ENCODE data around the gene KRT9.

DNA sequence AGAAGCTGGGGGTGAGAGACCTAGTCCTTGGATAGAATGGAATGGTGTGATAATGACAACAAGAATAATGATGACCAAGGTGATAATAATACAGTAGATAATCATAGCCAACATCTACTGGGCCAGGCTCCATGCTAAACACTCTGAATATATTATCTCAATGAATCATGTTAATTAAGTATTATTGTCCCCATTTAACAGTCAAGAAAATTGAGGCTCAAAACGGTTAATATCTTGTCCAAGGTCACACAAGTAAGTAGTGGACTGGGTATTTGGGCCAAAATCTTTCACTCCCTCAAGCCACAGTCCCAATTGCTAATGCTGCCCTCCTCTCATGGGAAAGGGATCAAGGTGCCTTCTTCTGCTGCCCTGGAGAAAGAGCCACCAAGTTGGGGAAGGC lies 39.9 kb downstream of the KRT9 start:
- TF ChIP-seq, protein P1, sequence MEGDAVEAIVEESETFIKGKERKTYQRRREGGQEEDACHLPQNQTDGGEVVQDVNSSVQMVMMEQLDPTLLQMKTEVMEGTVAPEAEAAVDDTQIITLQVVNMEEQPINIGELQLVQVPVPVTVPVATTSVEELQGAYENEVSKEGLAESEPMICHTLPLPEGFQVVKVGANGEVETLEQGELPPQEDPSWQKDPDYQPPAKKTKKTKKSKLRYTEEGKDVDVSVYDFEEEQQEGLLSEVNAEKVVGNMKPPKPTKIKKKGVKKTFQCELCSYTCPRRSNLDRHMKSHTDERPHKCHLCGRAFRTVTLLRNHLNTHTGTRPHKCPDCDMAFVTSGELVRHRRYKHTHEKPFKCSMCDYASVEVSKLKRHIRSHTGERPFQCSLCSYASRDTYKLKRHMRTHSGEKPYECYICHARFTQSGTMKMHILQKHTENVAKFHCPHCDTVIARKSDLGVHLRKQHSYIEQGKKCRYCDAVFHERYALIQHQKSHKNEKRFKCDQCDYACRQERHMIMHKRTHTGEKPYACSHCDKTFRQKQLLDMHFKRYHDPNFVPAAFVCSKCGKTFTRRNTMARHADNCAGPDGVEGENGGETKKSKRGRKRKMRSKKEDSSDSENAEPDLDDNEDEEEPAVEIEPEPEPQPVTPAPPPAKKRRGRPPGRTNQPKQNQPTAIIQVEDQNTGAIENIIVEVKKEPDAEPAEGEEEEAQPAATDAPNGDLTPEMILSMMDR (IDR thresholded peaks at IDR 0.05): no peak
- no peak for TF ChIP-seq POLR2A (IDR thresholded peaks at IDR 0.05)

Measured in prostate gland (tissue), 2 donors.